GM18870 (cell line): ENCODE data around the gene PTP4A2.

Experiments used
- ATAC-seq: cut with Tn5 transposase; IDR thresholded peaks from one replicate; pipeline ENCODE4 v1.9.1; 2021; ENCODE audit warnings: moderate library complexity; ENCODE audit not compliant: unreplicated experiment

The PTP4A2 gene

GRCh38 chr1:31938184-31938975 lies at the start of gene PTP4A2:
Gene PTP4A2, minus strand, starts transcription at chr1:31938368. Its CDS starts 19,303 bp downstream, at chr1:31919065.
- ATAC-seq, result peak; percentile 45

- ATAC-seq, result no peak
Measured at GRCh38 chr1:31987135-31987619, 49.0 kb upstream of the PTP4A2 start.

GRCh38 chr1:31985430-31985829 lies 47.3 kb upstream of the PTP4A2 start:
- ATAC-seq, result no peak

- ATAC-seq, result no peak
Measured at GRCh38 chr1:31984419-31985347, 46.5 kb upstream of the PTP4A2 start.

GRCh38 chr1:31981972-31982371 lies 43.8 kb upstream of the PTP4A2 start:
- ATAC-seq, result no peak

- no peak for ATAC-seq
Measured at GRCh38 chr1:31981456-31981839, 43.3 kb upstream of the PTP4A2 start.

GRCh38 chr1:31980835-31981455 lies 42.8 kb upstream of the PTP4A2 start:
- ATAC-seq, result no peak

GRCh38 chr1:31978843-31979400 lies 40.8 kb upstream of the PTP4A2 start:
- no peak for ATAC-seq

- no peak for ATAC-seq
Measured at GRCh38 chr1:31977385-31978131, 39.4 kb upstream of the PTP4A2 start.

GRCh38 chr1:31976401-31976800 lies 38.2 kb upstream of the PTP4A2 start:
- no peak for ATAC-seq

- ATAC-seq, result no peak
Measured at GRCh38 chr1:31970873-31971272, 32.7 kb upstream of the PTP4A2 start.

GRCh38 chr1:31961536-31961935 lies 23.4 kb upstream of the PTP4A2 start:
- no peak for ATAC-seq

- ATAC-seq, result no peak
Measured at GRCh38 chr1:31959521-31960340, 21.6 kb upstream of the PTP4A2 start.

- no peak for ATAC-seq
Measured at GRCh38 chr1:31957701-31958674, 19.8 kb upstream of the PTP4A2 start.

- no peak for ATAC-seq
Measured at GRCh38 chr1:31955917-31956736, 18.0 kb upstream of the PTP4A2 start.

GRCh38 chr1:31954607-31955283 lies 16.6 kb upstream of the PTP4A2 start:
- no peak for ATAC-seq

GRCh38 chr1:31952825-31953220 lies 14.7 kb upstream of the PTP4A2 start:
- no peak for ATAC-seq
